Activated CD8-positive, alpha-beta memory T cell treated with anti-CD3 and anti-CD28 coated beads for 24 hours (primary cell): Measurements from ENCODE around the gene PGC.

ENCODE experiments used
- DNase-seq: peaks from one replicate; pipeline ENCODE4 v3.0.0-alpha.2; 2020

PGC gene

DNA sequence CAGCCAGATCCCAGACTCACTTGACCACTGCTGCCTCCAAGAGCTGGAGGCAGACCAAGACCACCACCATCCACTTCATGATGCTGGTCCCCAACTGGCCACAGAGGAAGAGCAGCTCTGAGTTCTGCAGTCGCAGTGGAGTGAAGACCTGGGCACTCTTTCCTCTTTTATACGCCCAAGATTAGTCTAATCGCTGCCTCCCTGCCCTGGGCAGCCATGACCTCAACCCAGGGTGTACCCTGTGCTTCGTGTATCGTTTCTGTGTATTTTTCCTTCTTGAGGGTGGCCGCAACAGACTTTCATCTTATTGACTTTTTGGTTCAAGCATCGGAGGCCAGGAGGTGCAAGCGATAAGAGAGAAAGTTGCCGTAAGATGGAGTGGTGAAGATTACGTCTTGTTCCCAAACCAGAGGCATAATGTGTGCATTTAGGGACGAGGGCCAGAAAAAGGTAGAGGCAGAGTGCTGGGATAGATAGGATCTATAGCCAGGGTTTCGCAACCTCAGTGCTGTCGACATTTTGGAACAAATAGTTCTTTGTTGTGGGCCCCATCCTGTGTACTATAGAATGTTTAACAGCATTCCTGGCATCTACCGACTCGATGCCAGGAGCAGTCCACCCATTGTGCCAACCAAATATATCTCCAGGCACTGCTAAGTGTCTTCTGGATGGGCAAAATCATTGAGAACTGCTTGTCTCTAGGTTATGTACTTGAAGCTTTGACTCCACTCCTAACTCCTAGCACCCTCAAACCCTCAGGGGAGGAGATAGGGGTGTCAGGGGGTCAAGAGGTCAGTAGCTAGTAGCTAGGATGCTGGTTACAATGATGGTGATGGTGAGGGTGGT is at the start of gene PGC:
Gene PGC (minus strand): TSS at position 142 of the 846 bp plus-strand sequence. CDS start 63 bp downstream, at position 79.
- DNase-seq = no peak

DNA sequence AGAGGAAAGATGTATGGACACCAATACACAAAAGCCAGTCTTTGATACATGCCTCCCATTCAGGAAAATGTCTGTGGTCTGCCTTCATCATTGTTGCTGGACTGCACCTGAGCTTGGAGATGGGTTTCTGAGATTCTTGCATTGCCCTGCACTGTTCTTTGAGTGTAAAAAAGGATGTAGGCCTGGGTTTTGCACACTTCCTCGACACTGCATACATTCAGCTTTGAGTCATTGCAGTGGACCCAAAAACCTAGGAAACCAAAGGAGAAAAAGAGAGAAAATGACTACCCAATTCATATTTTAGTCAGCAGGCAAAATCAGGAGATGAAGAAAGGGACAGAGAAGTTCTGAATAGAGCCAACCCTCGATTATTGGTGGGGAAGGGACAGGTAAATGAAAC is 49.3 kb upstream of the PGC start:
- no peak for DNase-seq

DNA sequence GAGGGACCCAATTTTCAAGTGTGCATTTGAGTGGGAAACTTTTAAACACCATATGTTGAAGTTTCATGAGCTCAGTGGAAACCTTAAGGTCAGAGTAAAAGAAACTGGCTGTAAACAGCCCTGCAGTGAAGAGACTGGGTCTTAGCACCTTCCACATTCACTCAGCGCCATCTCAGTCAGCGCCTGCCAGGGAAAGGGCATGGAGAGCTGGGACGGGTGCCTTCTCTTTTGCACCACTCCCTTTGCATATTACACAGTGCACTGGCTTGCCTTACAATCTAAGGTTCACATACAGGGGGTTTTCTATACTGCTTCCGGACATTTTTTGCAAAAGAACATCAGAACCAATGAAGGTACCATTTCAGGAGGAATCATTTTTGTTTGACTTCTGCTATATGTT is 44.8 kb upstream of the PGC start:
- peak; percentile 51 for DNase-seq

DNA sequence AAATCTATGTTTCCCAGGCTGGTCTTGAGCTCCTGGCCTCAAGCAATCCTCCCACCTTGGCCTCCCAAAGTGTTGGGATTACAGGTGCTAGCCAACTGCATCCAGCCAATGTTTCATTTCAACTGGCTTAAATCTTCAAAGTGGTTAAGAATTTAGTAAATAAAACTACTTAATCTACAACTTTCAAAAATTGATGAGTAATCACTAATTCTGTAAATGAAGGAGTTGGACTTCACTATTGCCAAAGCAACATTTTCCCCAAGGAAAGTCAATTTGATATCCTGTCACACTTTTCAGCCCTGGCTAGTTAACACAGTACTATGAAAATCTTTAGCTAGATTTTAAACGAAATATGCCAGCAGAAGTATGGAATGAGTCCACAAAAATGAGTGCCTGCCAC is 44.1 kb upstream of the PGC start:
- peak; percentile 9 for DNase-seq

DNA sequence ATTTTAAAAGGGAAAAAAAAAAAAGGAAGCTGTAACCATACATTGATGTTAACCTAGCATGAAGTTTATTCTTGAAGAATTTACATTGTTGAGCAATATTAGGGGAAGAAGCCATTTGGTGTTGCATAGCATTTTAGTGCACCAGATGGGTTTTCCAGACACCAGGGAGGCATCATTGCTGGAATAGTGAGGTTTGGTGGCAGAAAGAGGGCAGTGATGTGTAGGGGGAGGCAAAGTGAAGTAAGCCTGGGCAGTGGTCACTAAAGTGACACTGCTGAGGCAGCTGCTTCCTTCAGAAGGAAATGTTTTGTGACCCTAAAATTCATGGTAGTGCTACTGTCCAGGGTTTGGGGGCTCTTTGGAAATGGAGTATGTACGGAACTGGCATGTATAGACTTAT is 42.8 kb upstream of the PGC start:
- peak; percentile 38 for DNase-seq

DNA sequence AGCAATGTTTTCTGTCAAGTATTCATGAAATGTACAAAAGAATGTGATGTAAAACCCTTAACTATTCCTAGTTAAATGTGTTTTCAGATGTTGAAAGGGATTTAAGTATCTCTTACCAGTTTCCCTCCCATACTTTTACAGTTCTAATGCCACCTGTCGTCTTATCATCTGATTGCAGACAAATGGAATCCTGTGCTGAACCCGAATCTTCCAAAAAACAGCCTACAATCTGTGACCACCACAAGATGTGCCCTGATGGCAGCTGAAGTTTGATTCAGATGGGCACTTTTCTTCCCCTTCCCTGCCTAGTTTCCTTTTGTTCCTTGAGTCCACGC is 42.2 kb upstream of the PGC start:
- DNase-seq = no peak

DNA sequence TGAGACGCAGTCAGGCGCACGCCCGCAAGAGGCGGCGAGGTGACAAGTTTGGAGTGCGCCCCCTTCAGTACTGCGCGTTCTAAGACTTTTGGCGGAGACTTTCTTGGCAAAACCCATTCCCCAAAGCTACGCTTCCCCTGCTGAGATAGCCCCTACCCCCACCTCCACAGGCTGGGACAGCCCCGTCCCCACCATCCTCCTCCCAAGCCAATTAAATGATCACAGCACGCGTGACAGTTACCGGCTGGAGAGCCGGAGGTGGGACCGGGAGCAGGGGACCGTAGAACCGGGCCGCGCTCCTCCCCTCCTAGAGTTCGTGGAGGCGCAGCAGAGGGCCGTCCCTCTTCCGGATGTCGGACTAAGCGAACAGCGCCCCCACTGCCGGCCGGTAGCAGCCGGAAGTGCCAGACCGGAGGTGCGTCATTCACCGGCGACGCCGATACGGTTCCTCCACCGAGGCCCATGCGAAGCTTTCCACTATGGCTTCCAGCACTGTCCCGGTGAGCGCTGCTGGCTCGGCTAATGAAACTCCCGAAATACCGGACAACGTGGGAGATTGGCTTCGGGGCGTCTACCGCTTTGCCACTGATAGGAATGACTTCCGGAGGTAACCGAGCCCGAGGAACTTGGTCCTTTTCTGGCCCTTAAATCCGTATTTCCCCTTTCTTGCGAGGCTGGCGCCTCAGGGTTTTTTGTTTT is 40.2 kb upstream of the PGC start, which contains the start of gene TOMM6:
Gene TOMM6 (plus strand): TSS at position 476 of the 699 bp plus-strand sequence. CDS start 4 bp downstream, at position 480.
- DNase-seq = peak; percentile 97

DNA sequence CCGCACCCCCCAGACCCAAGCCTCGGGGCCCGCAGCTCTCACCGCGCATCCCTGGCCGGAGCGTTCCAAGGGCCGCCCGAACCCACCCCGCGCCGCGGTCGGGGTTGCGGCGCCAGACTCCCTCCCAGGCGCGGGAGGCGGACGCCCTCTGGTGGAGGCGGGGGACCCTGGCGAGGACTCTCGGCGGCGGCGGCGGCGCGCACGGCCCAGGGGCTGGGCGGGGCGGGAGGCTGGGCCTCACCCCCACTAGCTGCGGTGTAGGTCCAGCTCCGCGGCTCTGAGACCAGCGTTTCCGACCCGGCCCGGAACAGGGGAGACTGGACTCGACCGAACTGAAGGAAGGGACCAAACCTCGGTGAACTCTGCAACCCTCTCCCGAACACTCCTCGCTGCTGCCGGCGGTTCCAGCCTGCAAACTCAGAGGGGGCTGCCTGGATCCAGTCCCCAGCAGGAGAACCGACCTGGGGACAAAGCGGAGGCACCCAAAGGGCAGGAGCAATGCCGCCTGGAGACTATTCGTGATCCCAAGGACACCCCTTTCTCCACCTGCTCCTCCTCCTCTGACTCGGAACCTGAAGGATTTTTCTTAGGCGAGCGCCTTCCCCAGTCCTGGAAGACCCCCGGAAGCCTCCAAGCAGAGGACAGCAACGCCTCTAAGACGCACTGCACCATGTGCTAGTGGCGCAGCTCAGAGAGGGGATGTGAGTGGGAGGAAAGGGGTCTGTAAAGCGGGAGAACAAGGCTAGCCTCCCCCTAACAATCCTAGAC is 39.4 kb upstream of the PGC start:
- peak; percentile 96 for DNase-seq

DNA sequence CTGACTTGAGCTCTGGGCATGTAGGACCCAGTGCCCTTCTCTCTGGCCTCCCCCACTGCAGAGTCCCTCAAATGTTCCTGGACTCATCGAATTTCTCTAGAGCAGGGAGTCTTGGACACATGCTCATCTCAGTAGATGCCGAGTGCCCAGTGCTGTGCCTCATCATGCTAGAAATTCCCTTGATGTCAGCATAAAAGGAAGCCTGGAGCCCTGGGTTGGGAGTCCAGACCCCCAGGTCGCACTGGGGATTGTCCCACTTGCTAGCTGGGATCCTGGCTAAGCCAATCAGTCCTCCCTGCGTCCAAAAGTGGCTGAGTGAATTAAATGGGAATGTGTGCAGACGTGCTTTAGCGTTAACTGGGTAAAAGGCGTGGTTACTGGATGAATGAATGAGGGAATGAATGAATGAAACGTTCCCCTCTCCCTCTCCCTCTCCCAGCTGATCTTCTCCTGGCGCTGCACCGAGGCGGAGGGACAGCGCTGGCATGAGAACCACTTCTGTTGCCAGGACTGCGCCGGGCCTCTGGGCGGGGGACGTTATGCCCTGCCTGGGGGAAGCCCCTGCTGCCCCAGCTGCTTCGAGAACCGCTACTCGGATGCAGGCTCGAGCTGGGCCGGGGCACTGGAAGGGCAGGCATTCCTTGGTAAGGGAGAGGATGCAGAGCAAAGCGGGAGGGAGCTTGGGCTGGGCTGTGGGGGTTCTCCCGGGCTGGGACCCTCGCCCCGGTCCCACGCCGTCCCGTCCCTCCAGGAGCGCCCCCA is 38.7 kb upstream of the PGC start:
- no peak for DNase-seq

DNA sequence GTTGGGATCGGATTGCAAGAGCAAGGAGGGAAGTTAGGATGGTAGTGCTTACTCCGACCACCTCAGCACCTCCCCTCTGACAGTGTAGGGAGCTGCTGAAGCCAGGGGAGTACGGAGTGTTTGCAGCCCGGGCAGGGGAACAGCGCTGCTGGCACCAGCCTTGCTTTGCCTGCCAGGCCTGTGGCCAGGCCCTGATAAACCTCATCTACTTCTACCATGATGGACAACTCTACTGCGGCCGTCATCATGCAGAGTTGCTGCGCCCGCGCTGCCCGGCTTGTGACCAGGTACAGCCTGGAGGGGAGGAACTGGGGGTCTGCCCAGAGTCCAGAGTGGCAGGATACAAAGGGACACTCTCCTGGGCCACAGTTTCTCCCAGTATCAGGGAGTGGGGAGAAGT is 38.1 kb upstream of the PGC start:
- no peak for DNase-seq

DNA sequence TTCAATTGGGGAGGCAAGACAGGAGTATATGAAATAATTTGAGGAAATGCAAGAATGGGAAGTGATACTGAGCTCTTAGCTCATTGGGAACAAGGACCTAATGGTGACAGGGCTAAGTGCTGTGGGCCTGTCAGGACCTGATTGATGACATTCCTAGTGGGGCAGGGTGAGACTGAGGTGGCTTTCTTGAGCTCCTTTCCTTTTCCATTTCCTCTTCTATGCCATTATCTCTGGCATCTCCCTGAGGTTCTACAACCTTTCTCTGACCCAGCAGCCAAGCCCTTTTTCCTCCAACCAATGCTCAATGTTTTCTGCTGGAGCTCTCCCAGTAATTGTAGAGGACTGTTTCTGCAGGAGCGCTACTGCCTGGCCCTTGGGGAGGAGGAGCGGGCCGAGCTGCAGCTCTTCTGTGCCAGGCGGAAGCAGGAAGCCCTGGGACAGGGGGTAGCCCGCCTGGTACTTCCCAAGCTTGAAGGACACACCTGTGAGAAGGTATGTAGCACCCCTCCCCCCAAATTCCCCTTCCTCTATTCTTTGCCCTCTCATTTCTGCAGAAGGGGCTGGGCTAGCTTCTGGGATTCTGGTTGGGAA is 37.5 kb upstream of the PGC start:
- DNase-seq = no peak

DNA sequence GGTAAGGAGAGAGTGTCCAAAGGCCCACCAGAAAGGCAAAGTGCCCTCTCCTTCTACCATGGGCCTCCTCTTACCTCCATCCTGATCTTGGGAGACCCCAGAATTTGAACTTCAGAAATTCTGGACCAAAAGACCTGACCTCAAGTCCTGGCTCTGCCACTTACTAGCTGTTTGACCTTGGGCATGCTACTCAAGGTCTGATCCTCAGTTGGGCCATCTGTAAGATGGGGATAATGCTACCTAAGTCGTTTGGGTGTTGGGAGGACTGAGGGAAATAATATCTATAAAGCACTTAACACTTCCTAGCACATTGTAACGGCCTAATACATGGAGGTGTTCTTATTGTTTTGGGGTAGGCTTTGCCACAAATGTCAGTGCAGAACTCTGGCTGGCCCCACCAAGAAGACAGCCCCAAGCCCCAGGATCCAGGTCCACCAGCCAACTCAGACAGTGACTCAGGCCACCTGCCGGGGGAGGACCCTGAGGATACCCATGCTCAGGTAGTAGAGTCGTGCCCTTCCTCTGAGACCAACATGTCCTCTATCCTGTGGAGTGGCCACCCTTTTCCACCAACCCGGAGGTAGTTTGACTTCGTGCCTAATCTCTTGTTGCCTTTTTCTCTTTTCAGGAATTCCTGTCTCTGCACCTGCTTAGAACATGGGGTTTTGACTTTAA is 36.0 kb upstream of the PGC start:
- no peak for DNase-seq

DNA sequence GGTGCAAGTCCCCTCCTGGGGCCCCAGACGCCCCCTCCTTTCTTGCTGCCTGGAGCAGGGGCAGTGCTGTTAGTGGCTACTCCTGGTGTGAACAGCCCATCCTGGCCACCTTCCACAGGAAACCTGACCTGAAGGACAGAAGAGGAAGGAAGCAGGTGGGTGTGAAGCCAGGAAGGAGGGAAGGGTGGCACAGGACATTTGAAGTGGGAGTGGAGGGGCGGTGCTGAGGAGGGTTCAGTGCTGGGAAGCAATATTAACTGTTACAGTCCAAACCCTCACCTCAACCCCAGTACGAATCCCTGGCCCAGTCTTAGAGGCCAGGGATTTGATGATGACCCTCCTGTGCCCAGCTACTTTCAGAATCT is 34.2 kb upstream of the PGC start:
- no peak for DNase-seq

DNA sequence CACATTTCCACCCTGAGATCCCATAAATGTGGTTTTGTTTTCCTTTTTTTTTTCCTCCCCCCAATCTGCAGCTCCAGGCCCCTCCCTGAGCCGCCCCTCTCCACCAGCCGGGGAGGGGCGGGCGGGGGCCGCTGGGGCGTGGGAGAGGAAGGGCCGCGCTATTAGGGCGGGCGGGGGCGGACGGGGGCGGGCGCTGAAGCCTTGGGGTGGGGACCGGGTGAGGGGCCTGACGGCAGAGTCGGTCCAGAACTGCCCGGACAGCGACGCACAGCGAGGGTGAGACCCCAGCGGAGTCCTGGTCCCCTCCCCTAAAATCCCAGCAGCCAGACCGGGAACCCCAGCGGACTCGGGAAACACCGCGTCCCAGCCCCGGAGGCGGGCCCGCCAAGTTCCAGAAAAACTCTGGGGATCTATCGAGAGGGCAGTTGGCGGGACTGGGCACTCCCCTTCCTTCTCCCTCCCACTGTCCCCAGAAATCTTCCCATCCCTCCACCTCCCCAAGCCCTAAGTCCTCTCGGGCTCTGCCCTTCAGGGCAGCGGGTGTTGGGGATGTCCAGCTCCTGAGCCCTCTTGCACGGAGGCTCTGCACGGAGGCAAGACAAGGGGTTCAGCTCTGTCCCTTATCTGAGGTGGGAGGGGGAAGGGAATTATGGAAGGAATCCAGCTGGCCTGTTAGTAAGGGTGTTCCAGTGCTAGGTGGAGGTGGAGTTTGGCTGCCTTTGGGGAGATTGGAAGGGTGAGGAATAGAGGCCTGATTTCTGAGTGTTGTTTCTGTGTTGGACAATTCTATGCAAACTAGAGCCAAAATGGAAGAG is 33.6 kb upstream of the PGC start, which contains the start of gene PRICKLE4:
Gene PRICKLE4 (plus strand): TSS at position 232 of the 815 bp plus-strand sequence. CDS start 2,692 bp downstream, outside the sequence.
- no peak for DNase-seq

DNA sequence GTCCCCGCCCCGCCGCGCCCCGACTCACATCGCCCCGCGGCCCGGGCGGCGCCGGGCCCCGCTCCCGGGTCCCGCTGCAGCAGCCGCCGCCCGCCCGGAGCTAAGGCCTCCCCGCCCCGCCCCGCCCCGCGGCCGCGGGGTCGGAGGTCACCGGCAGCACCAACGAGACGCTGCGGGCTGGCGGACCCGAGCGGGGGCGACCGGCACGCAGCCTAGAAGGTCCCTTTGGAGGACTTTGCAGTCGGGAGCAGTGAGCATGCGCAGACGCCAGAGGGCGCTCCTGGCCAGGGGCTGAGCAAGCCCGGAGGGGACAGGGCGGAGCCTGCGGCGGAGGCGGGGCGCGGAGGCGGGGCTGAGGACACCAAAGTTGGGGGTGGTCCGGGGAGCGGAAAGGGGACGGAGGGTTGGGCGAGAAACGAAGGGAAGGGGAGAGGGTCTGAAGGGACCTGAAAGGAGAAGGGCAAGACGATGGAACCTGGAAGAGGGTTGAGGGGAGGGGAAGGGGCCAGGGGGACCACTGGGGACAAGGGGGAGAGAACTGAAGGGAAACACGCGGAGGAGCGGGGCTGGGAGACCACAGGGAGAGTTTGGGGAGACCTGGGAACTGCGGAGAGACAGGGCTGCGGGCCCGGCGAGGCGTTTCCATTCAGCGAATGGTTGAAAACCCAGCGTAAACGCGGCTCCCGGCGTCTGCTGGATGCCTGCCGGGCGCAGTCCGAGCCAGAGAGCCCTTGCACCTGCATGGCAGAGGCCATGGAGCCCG is 32.8 kb upstream of the PGC start, which contains the start of gene FRS3:
Gene FRS3 (minus strand): TSS at position 113 of the 763 bp plus-strand sequence. CDS start 2,913 bp downstream, outside the sequence.
- peak; percentile 100 for DNase-seq

DNA sequence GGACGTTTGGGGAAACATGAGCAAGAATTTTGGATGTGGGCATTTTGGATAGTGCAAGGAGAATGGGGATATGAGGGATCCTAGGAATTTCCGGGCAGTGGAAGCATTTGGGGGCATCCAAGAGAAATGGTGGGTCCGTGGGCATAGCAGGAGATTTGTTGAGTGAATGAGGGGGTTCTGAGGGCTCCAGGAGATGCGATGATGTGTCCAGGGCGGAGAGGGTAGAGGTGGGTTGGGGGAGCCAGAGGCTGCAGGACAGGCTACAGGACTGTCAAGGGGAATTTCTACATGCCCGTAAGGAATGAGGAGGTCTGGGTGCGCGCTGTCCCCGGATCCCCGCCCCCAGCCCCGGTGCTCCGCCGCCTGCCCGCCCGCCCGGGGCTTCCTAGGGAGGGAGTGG is 32.1 kb upstream of the PGC start:
- DNase-seq = peak; percentile 70

DNA sequence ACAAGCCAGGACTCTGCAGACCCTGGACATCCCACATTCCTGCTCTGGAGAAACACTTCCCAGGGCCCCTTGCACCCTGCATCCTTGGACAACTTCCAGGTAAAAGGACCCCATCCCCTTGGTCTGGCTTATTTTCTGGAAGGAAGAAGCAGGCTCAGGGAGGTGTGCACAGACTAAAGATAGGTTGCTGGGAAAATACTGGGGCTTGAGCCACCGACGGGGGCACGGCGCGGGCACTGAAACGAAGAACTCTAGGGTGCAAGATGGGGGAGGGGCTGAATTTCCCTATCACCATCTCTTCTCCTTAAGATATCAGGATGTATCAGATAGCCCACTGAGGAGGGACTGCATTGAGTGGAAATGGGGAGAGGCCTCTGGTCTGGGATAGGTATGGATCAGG is 31.7 kb upstream of the PGC start:
- DNase-seq = no peak

DNA sequence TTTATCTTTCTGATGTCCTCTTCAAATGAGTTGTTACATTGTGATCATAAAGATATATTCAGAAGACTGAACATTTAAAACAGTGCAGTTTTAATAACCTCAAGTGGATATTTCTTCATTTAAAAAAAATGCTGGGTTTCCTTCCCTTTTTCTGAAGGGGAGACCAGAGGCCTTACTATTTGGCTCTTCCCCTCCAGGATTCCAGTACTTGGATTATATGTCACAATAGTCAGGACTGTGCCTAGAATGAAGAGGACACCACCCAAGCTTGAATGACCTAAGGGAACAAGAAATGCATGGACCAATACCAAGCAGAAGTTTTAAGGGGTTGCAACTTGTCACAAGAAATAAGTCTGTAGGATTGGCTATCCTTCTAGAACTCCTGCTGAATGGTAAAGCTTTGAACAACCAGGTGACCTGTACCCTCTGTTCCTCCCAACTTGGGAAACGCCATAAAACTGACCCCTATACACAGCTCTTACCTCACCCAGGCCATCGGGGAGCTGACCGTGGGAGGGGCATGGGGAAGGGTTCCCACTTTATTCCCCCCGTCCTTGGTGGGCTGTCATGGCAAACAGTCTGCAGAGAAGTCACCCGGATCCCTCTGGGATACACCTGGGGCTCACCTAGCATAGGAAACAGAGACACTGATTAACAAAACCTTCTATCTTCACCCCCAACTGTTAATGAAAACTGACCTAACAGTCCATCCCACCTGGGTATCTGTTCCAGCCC is 30.5 kb upstream of the PGC start:
- no peak for DNase-seq

DNA sequence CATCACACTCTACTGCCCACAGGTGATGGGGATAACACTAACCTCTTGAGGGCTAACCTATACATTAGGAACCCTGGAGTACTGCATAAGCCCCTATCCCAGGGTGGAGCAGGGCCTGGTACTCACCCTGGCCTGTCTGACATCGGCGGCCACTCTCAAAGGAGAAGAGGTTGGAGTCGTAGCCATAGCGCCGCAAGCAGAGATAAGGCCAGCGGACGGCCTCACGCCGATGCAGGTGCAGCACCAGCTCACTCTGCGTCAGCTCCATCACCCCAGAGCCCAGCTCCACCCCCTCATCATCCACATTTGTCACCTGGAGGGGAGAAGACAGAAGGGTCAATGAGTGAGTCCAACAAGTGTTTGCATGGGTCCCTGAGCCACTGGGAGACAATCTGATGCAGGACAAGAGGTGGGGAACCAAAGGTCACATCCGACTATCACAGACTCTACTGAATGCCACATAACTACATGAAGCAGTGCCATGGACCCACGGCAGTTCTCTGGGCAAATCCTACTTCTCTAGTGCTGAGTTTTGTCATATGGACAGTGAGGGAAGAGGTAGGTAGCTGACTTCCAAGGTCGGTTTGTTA is 28.2 kb upstream of the PGC start:
- DNase-seq = no peak
